Hindlimb muscle (tissue), 1 donor: Measurements from ENCODE around the gene EFS. TPM values are rescaled to one million over a fixed set of nuclear protein-coding genes. Genes with fewer than 3 reads are reported as not detected.
A peak's percentile ranks its signal among the peaks of the same experiment; 100 is the strongest.

Experiments used
- DNase-seq: peaks from one replicate; pipeline ENCODE4 v3.0.0-alpha.2; 2013
- polyA plus RNA-seq: library from polyadenylated mRNA; unstranded; fragments of 120-200 nt; gene quantifications from one replicate; pipeline ENCODE4 v1.2.1, GENCODE V29; 2013; ENCODE audit not compliant: insufficient read length

EFS gene
- polyA plus RNA-seq, 1 donor, result 56.9 TPM

DNA sequence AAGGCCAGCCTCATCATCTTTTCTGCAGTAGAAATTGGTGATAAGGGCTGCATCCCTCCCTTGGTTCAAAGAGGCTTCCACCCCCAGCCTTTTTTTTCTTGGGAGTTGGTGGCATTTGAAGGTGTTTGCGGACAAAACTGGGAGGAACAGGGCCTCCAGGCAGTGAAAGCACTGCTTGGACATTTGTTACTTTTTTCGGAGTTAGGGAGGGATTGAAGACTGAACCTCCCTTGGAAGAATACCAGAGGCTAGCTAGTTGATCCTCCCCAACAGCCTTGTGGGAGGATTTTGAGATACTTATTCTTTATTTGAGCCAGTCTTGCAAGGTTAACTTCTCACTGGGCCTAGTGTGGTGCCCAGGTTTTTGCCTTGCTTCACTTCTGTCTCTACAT, 40.5 kb downstream of the EFS start:
- no peak for DNase-seq

DNA sequence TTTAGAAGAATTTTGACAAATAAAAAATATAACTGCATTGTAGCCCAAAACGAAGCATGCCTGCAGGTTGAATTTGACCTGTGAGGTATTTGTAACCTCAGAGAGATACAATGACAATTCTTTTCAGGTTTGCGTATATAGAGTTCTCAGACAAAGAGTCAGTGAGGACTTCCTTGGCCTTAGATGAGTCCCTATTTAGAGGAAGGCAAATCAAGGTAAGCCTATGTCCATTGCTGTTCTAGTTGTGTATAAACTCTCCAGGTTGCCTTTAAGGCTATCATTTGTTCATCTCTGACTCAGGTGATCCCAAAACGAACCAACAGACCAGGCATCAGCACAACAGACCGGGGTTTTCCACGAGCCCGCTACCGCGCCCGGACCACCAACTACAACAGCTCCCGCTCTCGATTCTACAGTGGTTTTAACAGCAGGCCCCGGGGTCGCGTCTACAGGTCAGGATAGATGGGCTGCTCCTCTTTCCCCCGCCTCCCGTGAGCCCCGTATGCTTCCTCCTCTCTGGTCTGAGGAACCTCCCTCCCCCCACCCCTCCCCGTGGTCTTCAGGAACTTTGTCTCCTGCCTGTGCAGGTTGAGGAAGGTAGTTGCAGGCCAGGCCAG, 41.0 kb downstream of the EFS start:
- no peak for DNase-seq

DNA sequence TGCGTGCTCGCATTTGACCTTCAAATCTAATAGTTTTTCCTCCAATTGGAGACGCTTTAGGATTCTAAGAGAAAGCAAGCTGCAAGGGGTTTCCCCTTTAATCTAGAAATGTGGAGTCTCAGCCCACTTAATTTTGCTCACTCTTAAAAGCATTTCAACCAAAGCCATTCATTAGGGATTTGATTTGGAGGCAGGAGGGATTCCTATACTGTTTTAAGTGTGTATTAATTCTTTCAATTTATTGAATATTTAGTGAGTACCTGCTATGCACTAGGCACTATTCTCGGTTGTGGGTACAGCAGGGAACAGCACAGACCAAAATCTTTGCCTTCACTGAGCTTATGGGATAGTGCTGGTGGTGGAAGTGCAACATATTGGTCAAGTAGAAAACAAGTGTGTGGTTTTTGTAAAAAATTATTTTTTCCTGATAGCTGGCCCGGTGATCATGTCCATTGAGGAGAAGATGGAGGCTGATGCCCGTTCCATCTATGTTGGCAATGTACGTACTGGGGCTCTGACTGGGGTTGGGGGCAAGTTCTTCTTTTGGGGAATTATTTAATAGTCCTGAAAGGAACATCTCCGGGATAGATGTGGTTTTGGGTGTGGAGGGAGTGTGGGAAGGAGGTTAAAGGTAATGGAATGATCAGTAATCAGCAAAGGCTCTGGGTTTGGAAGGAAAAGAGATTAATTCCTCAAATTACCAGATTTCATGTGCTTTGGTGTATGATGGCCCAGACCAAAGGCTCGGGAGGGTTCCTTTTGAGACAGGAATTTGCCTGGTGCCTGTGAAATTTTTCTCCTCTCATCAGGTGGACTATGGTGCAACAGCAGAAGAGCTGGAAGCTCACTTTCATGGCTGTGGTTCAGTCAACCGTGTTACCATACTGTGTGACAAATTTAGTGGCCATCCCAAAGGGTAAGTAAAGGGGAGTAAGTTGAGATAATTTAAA, 42.1 kb downstream of the EFS start:
- no peak for DNase-seq

DNA sequence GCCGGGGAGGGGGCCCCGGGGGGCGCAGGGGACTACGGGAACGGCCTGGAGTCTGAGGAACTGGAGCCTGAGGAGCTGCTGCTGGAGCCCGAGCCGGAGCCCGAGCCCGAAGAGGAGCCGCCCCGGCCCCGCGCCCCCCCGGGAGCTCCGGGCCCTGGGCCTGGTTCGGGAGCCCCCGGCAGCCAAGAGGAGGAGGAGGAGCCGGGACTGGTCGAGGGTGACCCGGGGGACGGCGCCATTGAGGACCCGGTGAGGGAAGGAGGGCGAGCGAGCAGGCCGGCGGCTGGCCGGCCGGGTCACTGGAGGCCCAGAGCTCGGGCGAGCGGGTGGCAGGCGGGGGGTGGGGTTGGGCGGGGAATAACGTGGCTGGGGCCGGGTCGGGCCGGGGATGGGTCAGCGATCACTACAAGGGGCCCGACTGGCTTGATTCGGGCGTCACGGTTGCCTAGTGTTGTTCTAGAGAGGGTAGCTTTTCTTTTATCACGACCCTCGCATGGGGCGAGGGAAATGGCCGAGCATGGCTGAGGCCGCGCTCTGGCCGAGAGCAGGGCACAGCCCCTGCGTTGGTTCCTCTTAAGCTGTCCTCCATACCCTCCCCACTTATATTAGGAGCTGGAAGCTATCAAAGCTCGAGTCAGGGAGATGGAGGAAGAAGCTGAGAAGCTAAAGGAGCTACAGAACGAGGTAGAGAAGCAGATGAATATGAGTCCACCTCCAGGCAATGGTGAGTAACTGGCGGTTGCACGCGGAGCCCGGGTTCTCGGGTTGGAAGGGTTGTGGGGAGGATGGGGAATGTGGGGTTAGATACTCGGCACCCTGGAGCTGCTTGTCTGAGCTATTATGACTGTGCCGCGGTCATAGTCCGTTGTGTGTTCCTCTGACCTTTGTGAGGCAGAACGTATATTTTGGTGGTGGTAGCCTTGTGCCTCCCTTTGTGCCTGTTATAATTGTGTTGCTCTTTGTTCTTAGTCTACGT, 43.1 kb downstream of the EFS start:
- DNase-seq, result peak; percentile 41

DNA sequence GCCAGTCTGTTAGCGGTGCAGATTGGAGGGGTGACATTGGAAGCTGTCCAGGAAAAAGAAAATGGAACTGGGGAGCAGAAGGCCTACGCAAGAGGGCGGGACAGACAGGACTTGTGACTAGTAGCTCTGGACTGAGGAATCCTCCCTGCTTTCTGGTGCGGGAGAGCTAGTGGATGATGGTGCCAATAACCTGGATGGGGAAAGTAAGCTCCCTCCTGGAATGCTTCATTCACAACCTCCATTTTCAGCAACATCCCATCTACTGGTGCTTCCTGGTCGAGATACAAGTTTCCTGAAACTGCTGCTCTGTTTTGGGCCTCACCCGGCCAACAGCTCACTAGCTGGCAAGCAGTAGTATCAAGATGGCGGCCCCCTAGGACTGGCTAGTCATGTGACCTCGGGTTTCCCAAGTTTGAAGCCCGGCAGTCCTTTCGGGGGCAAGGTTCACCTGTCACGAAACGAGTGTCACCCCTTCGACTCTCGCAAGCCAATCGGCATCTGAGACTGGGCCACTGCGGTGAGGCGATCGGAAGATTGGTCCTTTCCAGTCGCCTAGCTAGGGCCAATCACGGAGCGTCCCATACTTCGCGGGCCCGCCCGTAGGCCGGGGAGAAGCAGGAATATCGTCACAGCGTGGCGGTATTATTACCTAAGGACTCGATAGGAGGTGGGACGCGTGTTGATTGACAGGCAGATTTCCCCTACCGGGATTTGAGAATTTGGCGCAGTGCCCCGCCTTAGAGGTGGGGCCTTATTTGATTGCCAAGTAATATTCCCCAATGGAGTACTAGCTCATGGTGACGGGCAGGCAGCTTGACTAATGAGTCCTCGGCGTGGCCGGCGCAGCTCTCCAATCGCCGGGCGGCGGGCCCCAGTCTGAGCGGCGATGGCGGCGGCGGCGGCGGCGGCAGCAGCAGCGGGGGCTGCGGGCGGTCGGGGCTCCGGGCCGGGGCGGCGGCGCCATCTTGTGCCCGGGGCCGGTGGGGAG, 44.1 kb downstream of the EFS start, which contains the start of gene PABPN1:
TSS of gene PABPN1 (plus strand) at position 874 of the 988 bp plus-strand sequence. CDS start at position 887, 13 bp downstream.
- peak; percentile 99 for DNase-seq

DNA sequence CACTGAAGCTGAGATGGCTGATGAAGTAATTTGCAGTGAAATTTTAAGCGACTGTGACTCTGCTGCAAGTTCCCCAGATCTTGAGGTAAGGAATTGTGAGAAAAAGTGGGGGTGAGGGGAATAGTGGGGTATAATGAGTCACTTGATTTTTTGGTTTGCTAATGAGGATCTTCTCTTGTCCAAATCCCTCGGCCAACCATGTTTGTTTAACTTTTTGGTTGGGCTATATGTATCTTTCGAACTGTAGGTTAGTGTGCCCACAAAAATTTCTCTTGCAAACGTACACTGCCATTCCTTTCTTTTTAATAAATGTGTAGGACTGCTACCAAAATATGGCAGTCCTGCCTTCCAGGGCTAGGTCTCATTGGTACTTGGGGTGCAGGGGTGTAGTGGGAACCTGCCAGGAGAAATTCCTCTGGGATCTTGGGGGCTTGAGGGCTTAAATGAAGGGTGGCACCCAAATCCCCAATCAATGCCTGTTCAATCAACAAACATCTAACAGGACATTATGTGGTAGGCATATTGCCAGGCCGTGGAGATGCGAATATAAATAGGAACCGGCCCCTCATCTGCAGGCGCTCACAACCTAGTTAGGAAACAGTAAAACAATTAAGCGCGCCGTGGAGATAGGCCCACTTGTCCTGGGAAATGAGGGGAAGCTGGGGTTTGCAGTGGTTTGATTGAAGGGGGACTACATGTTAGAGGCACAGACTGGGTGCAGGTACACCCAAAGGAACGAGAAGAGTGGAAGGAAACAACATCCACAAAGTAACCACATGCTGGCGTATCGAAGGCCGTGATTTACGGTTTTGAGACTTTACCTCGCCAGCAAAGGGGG, 45.0 kb downstream of the EFS start:
- DNase-seq, result no peak

DNA sequence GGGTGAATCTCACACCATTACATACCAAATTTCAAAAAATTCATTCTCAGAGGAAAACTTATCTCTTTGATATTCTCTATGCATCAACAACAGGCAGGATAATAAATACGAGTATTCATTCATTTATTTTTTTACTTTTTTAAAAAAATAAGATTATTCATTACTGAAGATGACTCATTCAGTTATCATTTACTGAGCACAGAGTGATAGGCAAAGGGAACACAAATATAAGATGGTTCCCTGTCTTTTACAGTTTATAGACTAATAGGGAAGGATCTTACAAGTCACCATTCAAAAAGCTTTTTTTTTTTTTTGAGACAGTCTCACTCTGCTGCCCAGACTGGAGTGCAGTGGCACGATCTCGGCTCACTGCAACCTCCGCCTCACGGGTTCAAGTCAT, 48.7 kb downstream of the EFS start:
- no peak for DNase-seq

DNA sequence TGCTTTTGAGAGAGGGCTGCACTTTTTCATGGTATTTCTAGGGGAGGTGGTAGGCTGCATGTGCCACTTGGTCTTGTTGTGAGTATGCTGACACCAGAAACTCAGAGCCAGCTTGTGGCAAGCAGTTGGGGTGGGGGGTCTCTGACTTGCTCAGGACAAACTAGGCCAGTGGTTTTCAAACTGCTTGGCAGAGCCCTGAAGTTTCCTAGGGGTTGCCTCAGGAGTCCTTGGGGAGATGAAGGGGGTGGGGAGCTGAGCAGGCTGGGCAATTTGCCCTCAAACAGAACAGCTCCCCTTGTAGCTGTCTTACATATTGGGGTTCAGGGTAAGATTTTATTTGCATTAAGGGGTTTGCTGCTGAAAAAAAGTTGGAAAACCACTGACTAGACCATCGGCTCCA, 54.4 kb downstream of the EFS start:
- no peak for DNase-seq

DNA sequence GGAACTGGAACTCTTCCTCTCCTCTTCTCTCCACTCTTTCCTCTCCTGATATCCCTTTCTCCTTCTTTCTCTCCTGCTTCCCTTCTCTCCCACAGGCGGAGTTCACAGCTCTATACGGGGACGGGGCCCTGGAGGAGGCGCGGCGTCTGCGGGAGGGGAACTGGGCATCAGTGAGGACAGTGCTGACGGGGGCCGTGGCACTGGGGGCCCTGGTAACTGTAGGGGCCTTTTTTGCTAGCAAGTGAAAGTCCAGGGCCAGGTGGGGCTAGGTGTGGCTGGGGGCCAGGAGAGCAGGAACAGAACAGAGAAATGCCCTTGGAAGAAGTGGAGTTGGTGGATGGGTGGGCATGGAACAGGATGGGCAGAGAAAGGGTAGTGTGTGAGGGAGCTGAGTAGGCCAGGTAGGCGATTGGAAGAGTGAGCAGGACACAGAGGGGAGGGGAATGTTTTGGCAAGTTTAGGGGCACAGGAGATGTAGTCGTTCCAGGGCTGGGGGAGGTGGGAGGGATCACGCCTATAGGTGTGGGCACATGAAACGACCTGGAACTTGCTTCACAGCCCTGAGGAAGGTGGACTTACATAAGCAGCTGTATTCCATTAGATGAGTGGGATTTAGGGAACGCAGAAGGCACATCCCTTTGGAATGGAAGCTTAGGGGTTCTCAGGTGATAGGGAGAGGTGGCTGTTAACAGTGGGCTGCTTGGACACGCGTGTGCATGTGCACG, 56.1 kb downstream of the EFS start:
- DNase-seq, result no peak

DNA sequence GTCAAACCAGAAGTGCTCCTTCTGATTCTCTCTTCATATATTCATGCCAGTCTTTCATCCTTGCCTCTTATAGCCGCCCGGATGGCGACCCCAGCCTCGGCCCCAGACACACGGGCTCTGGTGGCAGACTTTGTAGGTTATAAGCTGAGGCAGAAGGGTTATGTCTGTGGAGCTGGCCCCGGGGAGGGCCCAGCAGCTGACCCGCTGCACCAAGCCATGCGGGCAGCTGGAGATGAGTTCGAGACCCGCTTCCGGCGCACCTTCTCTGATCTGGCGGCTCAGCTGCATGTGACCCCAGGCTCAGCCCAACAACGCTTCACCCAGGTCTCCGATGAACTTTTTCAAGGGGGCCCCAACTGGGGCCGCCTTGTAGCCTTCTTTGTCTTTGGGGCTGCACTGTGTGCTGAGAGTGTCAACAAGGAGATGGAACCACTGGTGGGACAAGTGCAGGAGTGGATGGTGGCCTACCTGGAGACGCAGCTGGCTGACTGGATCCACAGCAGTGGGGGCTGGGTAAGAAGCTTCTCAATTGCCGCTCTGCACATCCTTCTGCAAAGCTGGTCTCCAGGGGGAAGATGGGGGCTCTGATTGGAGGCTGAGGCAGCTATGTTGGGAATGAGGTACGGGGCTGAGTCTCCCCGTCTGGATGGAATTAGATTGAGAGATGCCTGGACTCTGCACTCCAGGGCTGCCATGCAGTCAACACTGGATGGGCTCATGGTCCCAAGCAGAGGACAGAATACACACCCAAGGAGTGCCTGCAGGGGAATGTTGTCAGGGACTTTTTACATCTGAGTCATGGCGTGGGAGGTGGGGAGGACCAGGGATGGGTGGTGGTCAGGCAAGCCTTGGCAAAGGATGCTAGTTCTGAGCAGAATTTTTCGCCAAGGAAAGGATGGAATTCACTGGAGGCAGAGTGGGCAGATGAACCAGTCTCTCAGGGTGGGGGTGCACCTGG, 57.0 kb downstream of the EFS start:
- no peak for DNase-seq

DNA sequence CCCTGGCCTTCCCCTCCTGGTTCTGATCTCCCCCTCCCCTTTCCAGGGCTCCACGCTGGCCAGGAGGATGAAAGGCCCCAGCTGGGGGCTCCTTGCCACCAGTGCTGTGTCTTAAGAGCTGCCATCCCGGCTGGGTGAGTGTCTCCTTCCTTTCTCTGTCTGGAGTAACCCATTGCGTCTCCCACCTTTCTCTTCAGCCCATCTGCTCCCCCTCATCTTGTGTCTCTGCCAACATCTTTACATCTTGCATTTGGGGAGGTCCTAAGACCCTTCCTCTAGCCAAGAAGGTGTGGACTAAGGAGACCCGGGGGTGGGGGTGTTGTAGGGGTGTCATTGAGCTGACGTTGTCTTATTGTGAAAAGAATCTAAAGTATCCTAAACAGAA, 57.8 kb downstream of the EFS start:
- no peak for DNase-seq

DNA sequence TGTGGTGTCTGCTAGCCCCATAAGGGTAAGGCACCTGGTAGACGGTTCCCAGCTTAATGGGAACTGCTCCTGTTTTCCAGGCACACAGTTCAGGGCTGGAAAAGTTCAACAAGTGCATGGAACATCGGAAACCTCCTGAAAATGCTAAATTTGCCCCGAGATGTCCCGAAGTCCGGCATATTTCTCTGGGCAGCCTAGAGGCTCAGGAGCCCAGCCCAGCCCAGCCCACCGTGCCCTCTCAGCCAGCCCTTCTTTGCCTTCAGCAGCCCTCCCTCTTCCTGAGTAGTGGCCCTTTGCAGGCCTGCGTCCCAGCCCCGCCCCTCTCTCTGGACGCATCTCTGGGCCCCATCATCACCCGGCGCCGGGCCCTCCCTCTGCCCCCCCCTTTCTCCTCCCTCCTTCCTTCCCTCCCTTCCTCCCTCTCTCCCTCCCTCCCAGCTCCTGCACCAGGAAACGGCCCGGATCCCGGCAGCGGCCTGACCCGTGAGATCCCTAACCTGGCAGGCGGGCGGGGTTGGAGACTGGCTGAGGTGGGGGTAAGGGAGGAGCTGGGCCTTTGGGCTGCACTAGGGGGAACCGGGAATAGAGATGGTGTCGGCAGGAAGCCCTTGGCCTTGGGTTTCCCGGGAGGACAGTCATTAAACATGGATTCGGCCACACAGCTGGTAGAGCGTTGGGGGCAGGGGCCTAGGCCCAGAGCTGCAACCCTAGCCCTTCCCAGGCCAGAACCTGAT, 58.4 kb downstream of the EFS start, which contains the start of gene BCL2L2:
TSS of gene BCL2L2 (plus strand) at position 422 of the 734 bp plus-strand sequence. CDS start 935 bp downstream, outside the sequence.
- peak; percentile 94 for DNase-seq

Other genes with a start within 250 kb of the EFS start
- not detected for gene CEBPE, start 245.9 kb downstream of the EFS start, polyA plus RNA-seq
- 5.6 TPM for gene SLC7A8, start 181.5 kb downstream of the EFS start, polyA plus RNA-seq
- 0.62 TPM for gene RNF212B, start 127.2 kb downstream of the EFS start, polyA plus RNA-seq
- 11.2 TPM for gene HOMEZ, start 79.0 kb downstream of the EFS start, polyA plus RNA-seq
- gene PPP1R3E, start 62.3 kb downstream of the EFS start, polyA plus RNA-seq, result 16.8 TPM
- gene BCL2L2, start 58.3 kb downstream of the EFS start, polyA plus RNA-seq, result 35.6 TPM
- 112 TPM for gene PABPN1, start 43.7 kb downstream of the EFS start, polyA plus RNA-seq
- gene SLC22A17, start 12.3 kb downstream of the EFS start, polyA plus RNA-seq, result 21.2 TPM
- gene IL25, start 7.6 kb upstream of the EFS start, polyA plus RNA-seq, result not detected
- 1.6 TPM for gene CMTM5, start 11.9 kb upstream of the EFS start, polyA plus RNA-seq
- gene MYH6, start 43.1 kb upstream of the EFS start, polyA plus RNA-seq, result 3.2 TPM
- gene MYH7, start 70.5 kb upstream of the EFS start, polyA plus RNA-seq, result 525 TPM
- gene NGDN, start 104.5 kb upstream of the EFS start, polyA plus RNA-seq, result 34.3 TPM
- 3.1 TPM for gene ZFHX2, start 186.6 kb upstream of the EFS start, polyA plus RNA-seq
- gene THTPA, start 191.1 kb upstream of the EFS start, polyA plus RNA-seq, result 14.4 TPM
- gene AP1G2, start 202.6 kb upstream of the EFS start, polyA plus RNA-seq, result 18.0 TPM
- gene JPH4, start 213.6 kb upstream of the EFS start, polyA plus RNA-seq, result 0.49 TPM